HG03097 (cell line): Measurements from ENCODE around the gene TGFBI.
"Not testable (repeated sequence)": the region's sequence is repeated elsewhere in the genome, so short reads cannot be mapped to it uniquely, and the experiment has no call there.

ENCODE experiments used
- ATAC-seq: cut with Tn5 transposase; IDR thresholded peaks from one replicate; pipeline ENCODE4 v1.9.1; 2021; ENCODE audit not compliant: unreplicated experiment, low FRiP score

TGFBI gene

DNA sequence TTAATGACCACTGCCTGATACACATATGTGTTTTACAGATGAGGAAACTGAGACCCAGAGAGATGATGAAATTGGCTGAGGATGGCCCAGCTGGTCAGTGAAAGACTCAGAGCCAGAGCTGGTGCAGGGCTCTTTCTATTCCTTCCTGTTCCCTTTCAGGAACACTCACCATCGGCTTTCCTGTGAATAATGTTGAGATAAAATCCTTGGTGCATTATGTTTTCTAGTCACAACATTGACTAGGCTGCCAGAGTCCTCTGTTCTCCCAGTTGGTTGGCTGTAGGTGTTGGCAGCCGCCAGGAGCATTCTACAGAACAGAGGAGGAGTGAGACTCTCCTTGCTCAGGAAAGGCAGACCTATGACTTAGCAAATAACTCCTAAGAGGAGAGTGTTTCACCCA is 14.8 kb downstream of the TGFBI start:
- no peak for ATAC-seq

- no peak for ATAC-seq
Observed at GRCh38 chr5:136043968-136044610, 15.3 kb downstream of the TGFBI start.

DNA sequence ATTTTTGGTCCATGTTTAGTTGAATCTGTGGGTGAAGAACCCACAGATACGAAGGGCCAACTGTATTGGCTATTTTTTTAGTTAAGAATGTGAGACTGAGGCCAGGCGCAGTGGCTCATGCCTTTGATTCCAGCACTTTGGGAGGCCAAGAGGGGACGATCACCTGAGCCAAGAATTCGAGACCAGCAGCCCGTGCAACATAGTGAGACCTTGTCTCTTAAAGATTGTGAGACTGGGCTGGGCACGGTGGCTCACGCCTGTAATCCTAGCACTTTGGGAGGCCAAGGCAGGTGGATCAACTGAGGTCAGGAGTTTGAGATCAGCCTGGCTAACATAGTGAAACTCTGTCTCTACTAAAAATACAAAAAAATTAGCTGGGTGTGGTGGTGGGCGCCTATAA is 16.2 kb downstream of the TGFBI start:
- not testable (repeated sequence) for ATAC-seq

DNA sequence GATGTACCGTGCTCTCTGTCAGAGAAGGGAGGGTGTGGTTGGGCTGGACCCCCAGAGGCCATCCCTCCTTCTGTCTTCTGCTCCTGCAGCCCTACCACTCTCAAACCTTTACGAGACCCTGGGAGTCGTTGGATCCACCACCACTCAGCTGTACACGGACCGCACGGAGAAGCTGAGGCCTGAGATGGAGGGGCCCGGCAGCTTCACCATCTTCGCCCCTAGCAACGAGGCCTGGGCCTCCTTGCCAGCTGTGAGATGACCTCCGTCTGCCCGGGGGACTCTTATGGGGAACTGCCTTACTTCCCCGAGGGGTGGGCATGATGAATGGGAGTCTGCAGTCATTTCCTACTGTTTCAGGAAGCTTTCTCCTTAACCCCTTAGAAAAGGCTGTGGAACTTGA is 17.5 kb downstream of the TGFBI start:
- no peak for ATAC-seq

DNA sequence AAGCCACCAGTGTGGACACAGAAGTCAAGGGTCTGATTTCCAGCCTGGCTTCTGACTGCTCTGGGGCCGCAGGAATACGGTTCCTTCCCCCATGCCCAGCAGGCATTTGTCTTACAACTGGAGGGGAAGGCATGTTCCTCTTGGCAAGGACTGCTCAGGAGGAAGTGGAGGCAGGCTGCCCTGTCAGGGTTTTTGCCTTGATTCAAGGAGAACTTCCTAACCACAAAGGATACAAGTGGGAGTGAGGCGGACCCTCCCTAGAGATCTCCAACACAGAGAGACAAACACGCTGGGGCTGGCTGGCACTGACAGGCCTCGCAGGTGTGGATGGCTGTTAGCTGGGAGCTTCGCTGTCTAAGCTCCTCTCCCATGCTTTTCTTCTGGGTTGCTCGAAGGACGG is 19.1 kb downstream of the TGFBI start:
- ATAC-seq: no peak

DNA sequence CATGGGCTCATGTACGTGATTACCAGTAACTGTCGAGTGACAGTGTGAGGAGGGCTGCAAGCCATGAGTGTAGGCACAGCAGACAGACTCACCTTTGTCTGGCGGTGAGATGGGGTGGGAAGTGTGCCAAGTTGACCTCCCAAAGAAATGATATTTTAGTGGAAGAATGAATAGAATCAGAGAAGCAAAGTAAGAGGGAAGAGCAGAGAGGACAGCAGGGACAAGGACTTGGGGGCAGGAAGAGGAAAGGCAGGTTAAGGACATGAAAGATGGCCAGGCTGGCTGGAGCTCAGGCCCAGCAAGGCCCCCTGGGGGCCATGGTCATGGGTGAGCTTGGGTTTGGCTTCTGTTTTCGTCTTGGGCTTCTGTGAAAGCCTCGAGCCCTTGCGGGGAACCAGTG is 20.2 kb downstream of the TGFBI start:
- no peak for ATAC-seq

DNA sequence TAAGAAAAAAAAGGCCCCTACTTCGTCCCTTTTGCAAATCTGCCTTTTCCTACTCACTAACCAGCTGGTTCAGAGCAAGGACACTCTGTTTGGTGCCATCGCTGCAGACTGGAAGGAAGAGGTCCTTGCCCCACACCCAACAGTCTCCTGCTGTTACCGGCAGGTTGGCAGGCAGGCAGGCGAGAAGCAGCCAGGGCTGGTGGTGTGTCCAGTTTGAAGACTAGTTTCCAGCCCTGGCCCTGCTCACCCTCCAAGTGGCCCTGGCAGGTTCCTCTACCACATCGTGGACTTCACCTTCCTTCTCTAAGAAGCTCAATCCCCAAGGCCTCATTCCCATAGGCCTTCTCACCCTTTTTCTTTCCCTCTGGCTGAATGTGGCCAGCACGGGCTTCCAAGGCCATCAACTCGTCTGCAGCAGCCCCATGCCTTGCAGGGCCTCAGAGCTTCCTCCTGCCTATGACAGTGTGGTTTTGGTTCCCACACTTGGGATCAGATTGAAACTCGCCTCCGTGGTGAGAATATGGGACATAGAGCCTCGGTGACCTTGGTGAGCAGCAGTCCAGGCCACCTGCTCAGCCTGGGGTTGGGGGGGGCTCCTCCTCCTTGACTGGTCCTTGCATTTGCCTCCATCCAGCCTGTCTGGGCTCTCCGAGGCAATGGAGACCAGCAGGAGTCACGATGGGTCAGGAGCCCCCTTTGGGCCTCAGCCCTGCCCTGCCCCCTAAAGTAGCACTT is 22.9 kb downstream of the TGFBI start:
- no peak for ATAC-seq

DNA sequence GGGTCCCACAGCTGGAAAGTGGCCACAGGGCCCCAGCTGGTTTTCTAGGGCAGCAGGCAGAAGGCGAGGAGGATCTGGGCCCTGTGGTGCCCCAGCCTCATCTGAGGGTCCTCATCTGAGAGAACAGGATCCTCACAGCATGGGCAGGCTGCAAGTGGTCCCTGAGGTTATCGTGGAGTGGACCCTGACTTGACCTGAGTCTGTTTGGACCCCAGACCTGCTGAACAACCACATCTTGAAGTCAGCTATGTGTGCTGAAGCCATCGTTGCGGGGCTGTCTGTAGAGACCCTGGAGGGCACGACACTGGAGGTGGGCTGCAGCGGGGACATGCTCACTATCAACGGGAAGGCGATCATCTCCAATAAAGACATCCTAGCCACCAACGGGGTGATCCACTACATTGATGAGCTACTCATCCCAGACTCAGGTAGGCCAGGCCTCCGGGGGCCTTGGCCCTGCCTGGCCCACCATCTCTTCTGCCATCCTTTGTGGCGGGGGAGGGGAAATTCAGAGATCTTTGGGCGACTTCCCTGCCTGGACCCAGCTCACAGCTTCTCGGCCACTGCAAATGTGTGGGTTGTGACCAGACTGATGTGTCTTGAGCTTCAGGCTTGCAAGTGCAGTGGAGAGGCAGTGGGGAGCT is 24.0 kb downstream of the TGFBI start:
- ATAC-seq: no peak

GRCh38 chr5:136053336-136054141 is 24.8 kb downstream of the TGFBI start:
- no peak for ATAC-seq

GRCh38 chr5:136054142-136055019 is 25.6 kb downstream of the TGFBI start:
- no peak for ATAC-seq

- ATAC-seq: no peak
Observed at GRCh38 chr5:136055612-136056309, 27.0 kb downstream of the TGFBI start.

- ATAC-seq: no peak
Observed at GRCh38 chr5:136056336-136056735, 27.5 kb downstream of the TGFBI start.

DNA sequence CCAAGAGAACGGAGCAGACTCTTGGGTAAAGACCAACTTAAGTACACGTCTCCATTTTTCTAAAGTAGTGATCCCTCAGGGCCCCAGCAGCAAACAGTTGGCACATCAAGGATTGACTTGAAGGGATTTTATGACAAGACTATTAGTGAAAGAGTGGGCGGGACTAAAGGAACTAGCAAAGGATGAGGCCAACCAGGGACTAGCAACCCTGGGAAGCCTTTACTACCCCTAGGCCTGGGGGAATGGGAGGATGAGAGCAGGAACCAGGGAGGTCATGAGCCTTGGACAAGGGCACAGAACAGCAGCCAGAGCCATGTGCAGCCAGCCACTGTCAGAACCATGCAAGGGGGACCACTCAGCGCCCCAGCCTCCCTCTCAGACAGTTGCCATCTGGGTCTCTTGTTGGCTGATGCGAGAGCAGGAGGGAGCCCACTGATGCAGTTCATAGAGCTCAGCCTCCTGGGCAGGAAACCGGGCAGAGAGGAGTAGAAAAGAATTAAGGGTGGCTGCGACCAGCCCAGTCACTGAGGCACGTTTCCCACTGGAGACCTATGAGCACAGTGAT is 28.1 kb downstream of the TGFBI start:
- ATAC-seq: no peak

GRCh38 chr5:136057401-136058038 is 28.7 kb downstream of the TGFBI start:
- no peak for ATAC-seq

GRCh38 chr5:136058039-136058971 is 29.5 kb downstream of the TGFBI start:
- ATAC-seq: no peak

GRCh38 chr5:136058972-136059354 is 30.2 kb downstream of the TGFBI start:
- no peak for ATAC-seq

DNA sequence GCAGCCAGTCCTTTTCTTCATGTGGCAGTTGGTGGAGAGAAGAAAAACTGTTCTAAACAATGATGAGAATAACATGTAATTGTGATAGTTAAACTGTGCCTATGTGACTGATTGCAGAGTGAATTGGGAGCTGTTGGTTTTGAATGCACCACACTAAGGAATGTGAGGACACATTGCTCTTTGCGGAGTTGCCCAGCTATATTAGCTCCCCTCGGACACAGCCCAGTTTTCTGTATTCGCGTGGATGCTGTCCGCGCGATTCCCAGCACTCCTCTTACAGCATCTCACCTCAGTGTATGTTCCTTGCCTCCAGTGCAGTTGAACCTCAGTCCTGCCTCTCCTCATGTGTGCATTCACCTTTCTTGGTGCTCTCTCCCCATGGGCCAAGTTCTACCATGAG is 32.2 kb downstream of the TGFBI start:
- no peak for ATAC-seq
